HepG2 (cell line): ENCODE results near the gene SETD1A. TPM values are rescaled to one million over a fixed set of nuclear protein-coding genes. Genes with fewer than 3 reads are reported as not detected.
A peak's percentile ranks its signal among the peaks of the same experiment; 100 is the strongest.

ENCODE experiments used
- ARHGAP35 ChIP-seq: sonication (generic); formaldehyde crosslinking; IDR thresholded peaks from 2 replicates; pipeline ENCODE4 v1.9.0; 2022; ENCODE audit warnings: mild to moderate bottlenecking, inconsistent platforms, moderate library complexity, missing genetic modification reagents, borderline replicate concordance
- ARNT ChIP-seq: fragments of 450-650 bp; IDR thresholded peaks from 2 replicates; pipeline ENCODE4 v1.6.1; 2017
- ATF5 ChIP-seq: sonication (generic); formaldehyde crosslinking; IDR thresholded peaks from 2 replicates; pipeline ENCODE4 v1.4.0; 2020; ENCODE audit warnings: mild to moderate bottlenecking, low read depth, missing genetic modification reagents
- DNMT1 ChIP-seq: sonication (generic); formaldehyde crosslinking; IDR thresholded peaks from 2 replicates; pipeline ENCODE4 v1.5.1; 2020; ENCODE audit warnings: mild to moderate bottlenecking, missing genetic modification reagents
- DPF2 ChIP-seq: sonication (generic); formaldehyde crosslinking; IDR thresholded peaks from 2 replicates; pipeline ENCODE4 v1.4.0; 2020; ENCODE audit warnings: mild to moderate bottlenecking, low read depth, missing genetic modification reagents, borderline replicate concordance
- E2F2 ChIP-seq: sonication (generic); formaldehyde crosslinking; IDR thresholded peaks from 2 replicates; pipeline ENCODE4 v1.4.0; 2020; ENCODE audit warnings: missing genetic modification reagents, borderline replicate concordance
- MLLT10 ChIP-seq: sonication (generic); formaldehyde crosslinking; IDR thresholded peaks from 2 replicates; pipeline ENCODE4 v1.4.0; 2020; ENCODE audit warnings: missing genetic modification reagents
- NFKB2 ChIP-seq: sonication (generic); formaldehyde crosslinking; IDR thresholded peaks from 2 replicates; pipeline ENCODE4 v1.4.0; 2020; ENCODE audit warnings: missing genetic modification reagents, borderline replicate concordance
- NFKBIZ ChIP-seq: IDR thresholded peaks from 2 replicates; pipeline ENCODE4 v1.6.1; 2018; ENCODE audit warnings: missing genetic modification reagents, missing compliant biosample characterization
- NR2F1 ChIP-seq, 2 experiments: fragments of 450-650 bp in 1 of 2; formaldehyde crosslinking in 1 of 2; IDR thresholded peaks; 2 replicates each; pipeline versions ENCODE4 v1.5.0 to v1.6.1; 2016 to 2020; ENCODE audit warnings: mild to moderate bottlenecking in 1 of 2, missing compliant biosample characterization in 1 of 2, missing genetic modification reagents in 1 of 2, moderate library complexity in 1 of 2
- RAD21 ChIP-seq: fragments of 450-650 bp; formaldehyde crosslinking; IDR thresholded peaks from 2 replicates; pipeline ENCODE4 v1.5.0; 2020; ENCODE audit warnings: mild to moderate bottlenecking
- REPIN1 ChIP-seq: sonication (generic); formaldehyde crosslinking; IDR thresholded peaks from 2 replicates; pipeline ENCODE4 v1.8.0; 2022; ENCODE audit warnings: missing genetic modification reagents, low read depth, mild to moderate bottlenecking, borderline replicate concordance
- SP5 ChIP-seq: IDR thresholded peaks from 2 replicates; pipeline ENCODE4 v1.6.1; 2016; ENCODE audit warnings: low read depth, borderline replicate concordance
- TRIM24 ChIP-seq: sonication (generic); formaldehyde crosslinking; IDR thresholded peaks from 2 replicates; pipeline ENCODE4 v1.8.0; 2022; ENCODE audit warnings: mild to moderate bottlenecking, missing genetic modification reagents
- ZNF773 ChIP-seq: sonication (generic); formaldehyde crosslinking; IDR thresholded peaks from 2 replicates; pipeline ENCODE4 v1.4.0; 2020; ENCODE audit warnings: missing genetic modification reagents, borderline replicate concordance
- ZNF784 ChIP-seq: sonication (generic); formaldehyde crosslinking; IDR thresholded peaks from 2 replicates; pipeline ENCODE4 v1.5.1; 2020; ENCODE audit warnings: missing genetic modification reagents, mild to moderate bottlenecking, borderline replicate concordance
- polyA plus RNA-seq, 8 experiments: library from polyadenylated mRNA; depleted of rRNA in 3 of 8; stranded (reverse) in 7 of 8; unstranded in 1 of 8; fragments of >200 nt; fragmentation: Illumina TruSeq in 4 of 8; extraction: Trizol in 4 of 8; gene quantifications; 2 replicates each; pipeline versions ENCODE4 v1.2.1 to v1.2.3, GENCODE V29; 2011 to 2016; ENCODE audit warnings: low read depth in 4 of 8, missing spikeins in 1 of 8, mixed read lengths in 1 of 8; ENCODE audit not compliant: insufficient read depth in 1 of 8
- total RNA-seq, 5 experiments: library from RNA; depleted of rRNA; stranded (reverse); fragments of >200 nt; fragmentation: Illumina TruSeq; extraction: Trizol; gene quantifications; 2 replicates each; pipeline ENCODE4 v1.2.3, GENCODE V29; 2016; ENCODE audit warnings: low read depth in 1 of 5
- TF ChIP-seq, protein P1 (sequence below), 2 experiments: fragments of 450-650 bp in 1 of 2; sonication (generic) in 1 of 2; formaldehyde crosslinking in 1 of 2; IDR thresholded peaks; 2 replicates each; pipeline versions ENCODE4 v1.6.1 to v1.8.0; 2016 to 2022; ENCODE audit warnings: antibody characterized with exemption in 1 of 2, mild to moderate bottlenecking in 1 of 2, missing genetic modification reagents in 1 of 2

The SETD1A gene
- total and polyA plus RNA-seq, 2 of the 13 experiments (the other 11 are each of a cell fraction or from before 2014, with no cell fraction given) = 3.8 to 5.6 TPM

GRCh38 chr16:30922960-30923535 lies 34.5 kb upstream of the SETD1A start (continued):
- TF ChIP-seq NR2F1 (CRISPR knock-in tag; IDR thresholded peaks at IDR 0.05) = no peak
- no peak for TF ChIP-seq DNMT1 (CRISPR knock-in tag)
- TF ChIP-seq NFKB2 = peak; percentile 38; the same call in 1 of the 2 replicates
- peak; percentile 89 for TF ChIP-seq SP5
- TF ChIP-seq NFKBIZ (CRISPR knock-in tag) = peak; percentile 56; the same call in 1 of the 2 replicates
- TF ChIP-seq ZNF773 (CRISPR knock-in tag) = no peak
- no peak for TF ChIP-seq ARHGAP35 (CRISPR knock-in tag)
- no peak for TF ChIP-seq E2F2 (CRISPR knock-in tag)
- TF ChIP-seq DPF2 (CRISPR knock-in tag) = no peak
- TF ChIP-seq ARNT = no peak
- TF ChIP-seq, protein P1, sequence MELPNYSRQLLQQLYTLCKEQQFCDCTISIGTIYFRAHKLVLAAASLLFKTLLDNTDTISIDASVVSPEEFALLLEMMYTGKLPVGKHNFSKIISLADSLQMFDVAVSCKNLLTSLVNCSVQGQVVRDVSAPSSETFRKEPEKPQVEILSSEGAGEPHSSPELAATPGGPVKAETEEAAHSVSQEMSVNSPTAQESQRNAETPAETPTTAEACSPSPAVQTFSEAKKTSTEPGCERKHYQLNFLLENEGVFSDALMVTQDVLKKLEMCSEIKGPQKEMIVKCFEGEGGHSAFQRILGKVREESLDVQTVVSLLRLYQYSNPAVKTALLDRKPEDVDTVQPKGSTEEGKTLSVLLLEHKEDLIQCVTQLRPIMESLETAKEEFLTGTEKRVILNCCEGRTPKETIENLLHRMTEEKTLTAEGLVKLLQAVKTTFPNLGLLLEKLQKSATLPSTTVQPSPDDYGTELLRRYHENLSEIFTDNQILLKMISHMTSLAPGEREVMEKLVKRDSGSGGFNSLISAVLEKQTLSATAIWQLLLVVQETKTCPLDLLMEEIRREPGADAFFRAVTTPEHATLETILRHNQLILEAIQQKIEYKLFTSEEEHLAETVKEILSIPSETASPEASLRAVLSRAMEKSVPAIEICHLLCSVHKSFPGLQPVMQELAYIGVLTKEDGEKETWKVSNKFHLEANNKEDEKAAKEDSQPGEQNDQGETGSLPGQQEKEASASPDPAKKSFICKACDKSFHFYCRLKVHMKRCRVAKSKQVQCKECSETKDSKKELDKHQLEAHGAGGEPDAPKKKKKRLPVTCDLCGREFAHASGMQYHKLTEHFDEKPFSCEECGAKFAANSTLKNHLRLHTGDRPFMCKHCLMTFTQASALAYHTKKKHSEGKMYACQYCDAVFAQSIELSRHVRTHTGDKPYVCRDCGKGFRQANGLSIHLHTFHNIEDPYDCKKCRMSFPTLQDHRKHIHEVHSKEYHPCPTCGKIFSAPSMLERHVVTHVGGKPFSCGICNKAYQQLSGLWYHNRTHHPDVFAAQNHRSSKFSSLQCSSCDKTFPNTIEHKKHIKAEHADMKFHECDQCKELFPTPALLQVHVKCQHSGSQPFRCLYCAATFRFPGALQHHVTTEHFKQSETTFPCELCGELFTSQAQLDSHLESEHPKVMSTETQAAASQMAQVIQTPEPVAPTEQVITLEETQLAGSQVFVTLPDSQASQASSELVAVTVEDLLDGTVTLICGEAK (IDR thresholded peaks at IDR 0.05) = no peak
- TF ChIP-seq, protein P1 (CRISPR knock-in tag; IDR thresholded peaks at IDR 0.05) = no peak
- TF ChIP-seq RAD21 (CRISPR knock-in tag) = no peak; the same call in 1 of the 2 replicates
- no peak for TF ChIP-seq TRIM24 (CRISPR knock-in tag)
- TF ChIP-seq ZNF784 (CRISPR knock-in tag) = no peak
- no peak for TF ChIP-seq MLLT10 (CRISPR knock-in tag)
- TF ChIP-seq REPIN1 = peak; percentile 75; the same call in 1 of the 2 replicates
- no peak for TF ChIP-seq ATF5 (CRISPR knock-in tag)
